Thoracic aorta (tissue), 2 donors: ENCODE measurements around the gene SLC9A7. TPM values are rescaled to one million over a fixed set of nuclear protein-coding genes. Genes with fewer than 3 reads are reported as not detected.

ENCODE experiments used
- ATAC-seq: fragments of 150-250 bp; one replicate; pipeline ENCODE4 v1.8.0; 2017; ENCODE audit warnings: low read depth; ENCODE audit not compliant: insufficient number of reproducible peaks, low FRiP score
- DNase-seq: peaks from one replicate; pipeline ENCODE4 v3.0.0-alpha.2; 2020; ENCODE audit warnings: low spot score
- H3K27ac ChIP-seq, 2 donors: fragments of 200-600 bp; sonication (generic); 1 replicate in 1 of 2; 2 replicates in 1 of 2; pipeline ENCODE4 v1.5.1; 2016; ENCODE audit warnings: mild to moderate bottlenecking in 2 of 2, moderate library complexity in 2 of 2
- H3K27me3 ChIP-seq: fragments of 200-600 bp; sonication (generic); replicated peaks from 2 replicates; pipeline ENCODE4 v1.6.0; 2016; ENCODE audit warnings: mild to moderate bottlenecking; ENCODE audit not compliant: insufficient read depth
- H3K36me3 ChIP-seq: fragments of 200-600 bp; sonication (generic); one replicate; pipeline ENCODE4 v1.5.1; 2016
- H3K4me1 ChIP-seq, 2 donors: fragments of 200-600 bp; sonication (generic); 1 replicate in 1 of 2; 2 replicates in 1 of 2; pipeline versions ENCODE4 v1.5.1 to v1.6.0; 2016; ENCODE audit warnings: low read depth in 2 of 2, mild to moderate bottlenecking in 1 of 2; ENCODE audit not compliant: control insufficient read depth in 1 of 2
- H3K4me3 ChIP-seq: fragments of 200-600 bp; sonication (generic); 2 replicates; pipeline ENCODE4 v1.5.1; 2016; ENCODE audit warnings: mild to moderate bottlenecking
- H3K9me3 ChIP-seq: fragments of 200-600 bp; sonication (generic); 2 replicates; pipeline ENCODE4 v1.5.1; 2016
- CTCF ChIP-seq: fragments of 200-600 bp; sonication (generic); IDR thresholded peaks from one replicate; pipeline ENCODE4 v1.5.1; 2019; ENCODE audit warnings: antibody characterized with exemption
- total RNA-seq, 2 donors: library from RNA; depleted of rRNA; stranded (reverse); fragments of >200 nt; gene quantifications; one replicate each; pipeline versions ENCODE4 v1.1.0 to v1.2.3, GENCODE V29; 2016

Gene SLC9A7
- total RNA-seq, 2 donors from 2014 or later = 6.7 to 12.2 TPM

- TF ChIP-seq CTCF = no peak
Measured at GRCh38 chrX:46754036-46754435, 4.9 kb downstream of the SLC9A7 start.

GRCh38 chrX:46750889-46751288 lies 8.0 kb downstream of the SLC9A7 start:
- H3K4me3 ChIP-seq = no peak overlapping the region
- no peaks in the 10 kb centered on the region for H3K27me3 ChIP-seq
- TF ChIP-seq CTCF = no peak
- DNase-seq (no peak), ATAC-seq (no peak)
- no peaks in the 10 kb centered on the region for H3K36me3 ChIP-seq
- no peaks in the 10 kb centered on the region for H3K9me3 ChIP-seq
- H3K4me1 ChIP-seq = no peaks in the 10 kb centered on the region
- no peak overlapping the region for H3K27ac ChIP-seq

More at GRCh38 chrX:46754036-46754435, 4.9 kb downstream of the SLC9A7 start:
- Histone ChIP-seq H3K4me3 (no peak overlapping the region), H3K4me1 (no peaks in the 10 kb centered on the region), H3K27ac (no peak overlapping the region), H3K36me3 (no peaks in the 10 kb centered on the region), H3K27me3 (no peaks in the 10 kb centered on the region), H3K9me3 (no peaks in the 10 kb centered on the region)
- no peak for DNase-seq
- no peak for ATAC-seq

GRCh38 chrX:46744009-46744408 lies 14.9 kb downstream of the SLC9A7 start:
- ATAC-seq = no peak
- Histone ChIP-seq H3K4me1 (no peaks in the 10 kb centered on the region), H3K4me3 (no peak overlapping the region), H3K27ac (no peak overlapping the region), H3K36me3 (no peaks in the 10 kb centered on the region), H3K27me3 (no peaks in the 10 kb centered on the region), H3K9me3 (no peaks in the 10 kb centered on the region)
- no peak for DNase-seq
- no peak for TF ChIP-seq CTCF

- H3K4me1 ChIP-seq = no peaks in the 10 kb centered on the region
- no peak overlapping the region for H3K4me3 ChIP-seq
- no peak for TF ChIP-seq CTCF
- no peaks in the 10 kb centered on the region for H3K27me3 ChIP-seq
- ATAC-seq (no peak), DNase-seq (no peak)
- H3K9me3 ChIP-seq = no peaks in the 10 kb centered on the region
- H3K36me3 ChIP-seq = no peaks in the 10 kb centered on the region
- H3K27ac ChIP-seq = no peak overlapping the region
Measured at GRCh38 chrX:46743046-46743445, 15.9 kb downstream of the SLC9A7 start.

GRCh38 chrX:46739736-46740135 lies 19.2 kb downstream of the SLC9A7 start:
- H3K27ac ChIP-seq = no peak overlapping the region
- H3K4me1 ChIP-seq = no peaks in the 10 kb centered on the region
- no peaks in the 10 kb centered on the region for H3K9me3 ChIP-seq
- no peak for TF ChIP-seq CTCF
- no peaks in the 10 kb centered on the region for H3K27me3 ChIP-seq
- ATAC-seq = no peak
- no peak for DNase-seq
- H3K4me3 ChIP-seq = no peak overlapping the region
- no peaks in the 10 kb centered on the region for H3K36me3 ChIP-seq
